WTC11 (cell line): ENCODE data around the gene THYN1.
"Not testable (repeated sequence)": the region's sequence is repeated elsewhere in the genome, so short reads cannot be mapped to it uniquely, and the experiment has no call there.

Experiments used
- CBFB ChIP-seq: sonication (generic); formaldehyde crosslinking; IDR thresholded peaks from 2 replicates; pipeline ENCODE4 v1.8.1; 2022; ENCODE audit warnings: mild to moderate bottlenecking, low read depth, missing genetic modification reagents
- CTCF ChIP-seq: fragments of 200-600 bp; IDR thresholded peaks from 2 replicates; pipeline ENCODE4 v1.8.0; 2022; ENCODE audit warnings: antibody characterized with exemption
- ELF4 ChIP-seq: sonication (generic); formaldehyde crosslinking; IDR thresholded peaks from 2 replicates; pipeline ENCODE4 v1.8.1; 2022; ENCODE audit warnings: low read depth, mild to moderate bottlenecking, moderate library complexity, missing genetic modification reagents
- FOXK1 ChIP-seq: sonication (generic); formaldehyde crosslinking; IDR thresholded peaks from 2 replicates; pipeline ENCODE4 v1.8.0; 2022; ENCODE audit warnings: mild to moderate bottlenecking, moderate library complexity, missing genetic modification reagents
- MAX ChIP-seq: sonication (generic); formaldehyde crosslinking; IDR thresholded peaks from 2 replicates; pipeline ENCODE4 v1.8.0; 2022; ENCODE audit warnings: mild to moderate bottlenecking, missing genetic modification reagents
- MYBL2 ChIP-seq: sonication (generic); formaldehyde crosslinking; IDR thresholded peaks from 2 replicates; pipeline ENCODE4 v1.8.1; 2023; ENCODE audit warnings: mild to moderate bottlenecking, moderate library complexity, missing genetic modification reagents
- NR1H2 ChIP-seq: sonication (generic); formaldehyde crosslinking; IDR thresholded peaks from 2 replicates; pipeline ENCODE4 v1.9.0; 2021; ENCODE audit warnings: mild to moderate bottlenecking, moderate library complexity, missing genetic modification reagents
- USF2 ChIP-seq: sonication (generic); formaldehyde crosslinking; IDR thresholded peaks from 2 replicates; pipeline ENCODE4 v1.8.1; 2023; ENCODE audit warnings: mild to moderate bottlenecking, missing genetic modification reagents, moderate library complexity
- ZBTB21 ChIP-seq: sonication (generic); formaldehyde crosslinking; IDR thresholded peaks from 2 replicates; pipeline ENCODE4 v1.8.1; 2023; ENCODE audit warnings: mild to moderate bottlenecking, missing genetic modification reagents, borderline replicate concordance

- TF ChIP-seq CTCF; NR1H2; MAX (CRISPR knock-in tag); USF2 (CRISPR knock-in tag); ZBTB21 (CRISPR knock-in tag); ELF4 (CRISPR knock-in tag); MYBL2 (CRISPR knock-in tag); CBFB; FOXK1: not testable (repeated sequence)
Measured at GRCh38 chr11:134284349-134284748, 31.2 kb upstream of the THYN1 start.
